GM23338 (cell line): ENCODE data around the gene C1QTNF8. TPM values are rescaled to one million over a fixed set of nuclear protein-coding genes. Genes with fewer than 3 reads are reported as not detected.

ENCODE experiments used
- ATAC-seq: fragments of 200-7000 bp; cut with Tn5 transposase; 3 replicates; pipeline ENCODE4 v1.9.1; 2020
- DNase-seq: peaks from one replicate; pipeline ENCODE4 v3.0.0-alpha.2; 2015; ENCODE audit warnings: low spot score
- H2AFZ ChIP-seq: fragments of 200-600 bp; sonication (generic); 2 replicates; pipeline ENCODE4 v1.8.0; 2016; ENCODE audit warnings: antibody characterized with exemption, mild to moderate bottlenecking, moderate library complexity
- H3F3A ChIP-seq: fragments of 200-600 bp; sonication (generic); replicated peaks from 2 replicates; pipeline ENCODE4 v1.8.0; 2017; ENCODE audit warnings: antibody characterized with exemption, mixed run types, low read depth
- H3K27ac ChIP-seq: fragments of 200-600 bp; sonication (generic); 2 replicates; pipeline ENCODE4 v1.6.1; 2016; ENCODE audit warnings: low read depth
- H3K27me3 ChIP-seq: fragments of 200-600 bp; sonication (generic); 2 replicates; pipeline ENCODE4 v1.8.0; 2016; ENCODE audit warnings: mild to moderate bottlenecking, mixed run types, moderate library complexity; ENCODE audit not compliant: insufficient read depth
- H3K36me3 ChIP-seq: fragments of 200-600 bp; sonication (generic); 2 replicates; pipeline ENCODE4 v1.8.0; 2016; ENCODE audit warnings: mild to moderate bottlenecking; ENCODE audit not compliant: insufficient read depth
- H3K4me1 ChIP-seq: fragments of 200-600 bp; sonication (generic); 2 replicates; pipeline ENCODE4 v1.8.0; 2016; ENCODE audit warnings: mild to moderate bottlenecking, moderate library complexity; ENCODE audit not compliant: insufficient read depth
- H3K4me2 ChIP-seq: fragments of 200-600 bp; sonication (generic); 2 replicates; pipeline ENCODE4 v1.7.1; 2017; ENCODE audit warnings: mixed run types
- H3K4me3 ChIP-seq: fragments of 200-600 bp; sonication (generic); 2 replicates; pipeline ENCODE4 v1.6.1; 2016; ENCODE audit warnings: mixed run types
- H3K79me2 ChIP-seq: fragments of 200-600 bp; sonication (generic); replicated peaks from 2 replicates; pipeline ENCODE4 v1.8.0; 2017; ENCODE audit warnings: mild to moderate bottlenecking; ENCODE audit not compliant: insufficient read depth
- H3K9me2 ChIP-seq: fragments of 200-600 bp; sonication (generic); 2 replicates; pipeline ENCODE4 v1.8.0; 2017; ENCODE audit not compliant: insufficient read depth
- H4K20me1 ChIP-seq: fragments of 200-600 bp; sonication (generic); replicated peaks from 2 replicates; pipeline ENCODE4 v1.8.0; 2017; ENCODE audit warnings: mild to moderate bottlenecking; ENCODE audit not compliant: insufficient read depth
- H3K27ac Mint-ChIP-seq: 2 replicates; pipeline ENCODE4 v1.8.0; 2020; ENCODE audit warnings: inconsistent platforms, mild to moderate bottlenecking, moderate library complexity, mixed read lengths
- H3K27me3 Mint-ChIP-seq: 3 replicates; pipeline ENCODE4 v1.8.0; 2022; ENCODE audit warnings: low read depth, mild to moderate bottlenecking, moderate library complexity, mixed read lengths, inconsistent platforms; ENCODE audit not compliant: insufficient read depth, poor library complexity
- H3K36me3 Mint-ChIP-seq: 3 replicates; pipeline ENCODE4 v1.8.0; 2021; ENCODE audit warnings: low read depth, mild to moderate bottlenecking, inconsistent platforms, moderate library complexity, mixed read lengths
- H3K4me1 Mint-ChIP-seq: 3 replicates; pipeline ENCODE4 v1.8.0; 2020; ENCODE audit warnings: mild to moderate bottlenecking, inconsistent platforms, mixed read lengths
- H3K4me3 Mint-ChIP-seq: 3 replicates; pipeline ENCODE4 v1.8.0; 2021; ENCODE audit warnings: moderate library complexity, mild to moderate bottlenecking, inconsistent platforms, mixed read lengths
- H3K9me3 Mint-ChIP-seq: 3 replicates; pipeline ENCODE4 v1.8.0; 2020; ENCODE audit warnings: moderate library complexity, mild to moderate bottlenecking, inconsistent platforms, mixed read lengths
- CREB1 ChIP-seq: fragments of 250-450 bp; sonication (Bioruptor Pico); IDR thresholded peaks from 2 replicates; pipeline ENCODE4 v1.5.0; 2020; ENCODE audit warnings: low read depth, mild to moderate bottlenecking, moderate library complexity
- CTCF ChIP-seq, 2 experiments: fragments of 200-600 bp in 1 of 2; sonication (generic) in 1 of 2; conservative IDR thresholded peaks; 2 replicates each; pipeline versions ENCODE4 v1.5.1 to v1.6.1; 2016 to 2017; ENCODE audit warnings: antibody characterized with exemption in 2 of 2, low read depth in 2 of 2, mild to moderate bottlenecking in 2 of 2, moderate library complexity in 1 of 2
- ETS1 ChIP-seq: IDR thresholded peaks from 2 replicates; pipeline ENCODE4 v1.6.1; 2016; ENCODE audit warnings: antibody characterized with exemption
- EZH2 ChIP-seq: fragments of 200-600 bp; sonication (generic); IDR thresholded peaks from one replicate; pipeline ENCODE4 v1.8.0; 2017; ENCODE audit warnings: antibody characterized with exemption, mild to moderate bottlenecking, low read depth; ENCODE audit not compliant: unreplicated experiment
- EZH2phosphoT487 ChIP-seq: fragments of 200-600 bp; sonication (generic); IDR thresholded peaks from one replicate; pipeline ENCODE4 v1.8.1; 2018; ENCODE audit warnings: antibody characterized with exemption; ENCODE audit not compliant: unreplicated experiment
- JUNB ChIP-seq: IDR thresholded peaks from one replicate; pipeline ENCODE4 v1.6.1; 2016; ENCODE audit warnings: antibody characterized with exemption; ENCODE audit not compliant: unreplicated experiment
- NANOG ChIP-seq: IDR thresholded peaks from 2 replicates; pipeline ENCODE4 v1.6.1; 2016; ENCODE audit warnings: antibody characterized with exemption, borderline replicate concordance
- REST ChIP-seq: IDR thresholded peaks from one replicate; pipeline ENCODE4 v1.6.1; 2018; ENCODE audit warnings: antibody characterized with exemption; ENCODE audit not compliant: unreplicated experiment
- STAT1 ChIP-seq: IDR thresholded peaks from one replicate; pipeline ENCODE4 v1.6.1; 2016; ENCODE audit warnings: antibody characterized with exemption; ENCODE audit not compliant: unreplicated experiment
- ZNF114 ChIP-seq: fragments of 250-450 bp; sonication (Bioruptor Pico); IDR thresholded peaks from 2 replicates; pipeline ENCODE4 v1.5.0; 2020; ENCODE audit warnings: mild to moderate bottlenecking, moderate library complexity
- ZNF331 ChIP-seq: fragments of 250-450 bp; sonication (Bioruptor Pico); IDR thresholded peaks from 2 replicates; pipeline ENCODE4 v1.5.0; 2020; ENCODE audit warnings: low read depth, mild to moderate bottlenecking, moderate library complexity
- polyA plus RNA-seq: library from polyadenylated mRNA; unstranded; fragments of >200 nt; fragmentation: Nextera tagmentation; extraction: Ambion mirVana; gene quantifications from 2 replicates; pipeline ENCODE4 v1.2.1, GENCODE V29; 2016
- total RNA-seq: library from RNA; depleted of rRNA; stranded (reverse); fragments of >200 nt; shearing (Covaris generic); gene quantifications from 2 replicates; pipeline ENCODE4 v1.2.3, GENCODE V29; 2014

Gene C1QTNF8
- total and polyA plus RNA-seq, 2 experiments from 2014 or later = not detected

GRCh38 chr16:1076801-1077576, 19.1 kb downstream of the C1QTNF8 start (continued):
- TF ChIP-seq REST = no peak
- no peak for TF ChIP-seq EZH2
- no peak for TF ChIP-seq ETS1

- Histone ChIP-seq H3K4me2 (no peak overlapping the region), H3K4me3 (no peak overlapping the region), H3K79me2 (no peaks in the 10 kb centered on the region), H3K27ac (no peak overlapping the region), H3K4me1 (peaks cover 7% of the 10 kb centered on the region; the same call in 1 of the 2 replicates), H3F3A (no peaks in the 10 kb centered on the region), H4K20me1 (no peaks in the 10 kb centered on the region), H3K36me3 (no peaks in the 10 kb centered on the region), H2AFZ (no peak overlapping the region), H3K27me3 (no peaks in the 10 kb centered on the region; the same call in 1 of the 2 replicates), H3K9me2 (no peaks in the 10 kb centered on the region)
- Mint-ChIP-seq H3K27me3 (peaks cover 9% of the 10 kb centered on the region), H3K36me3 (no peaks in the 10 kb centered on the region), H3K27ac (no peak overlapping the region), H3K4me1 (peaks cover 8% of the 10 kb centered on the region; the same call in 2 of the 3 replicates), H3K4me3 (no peak overlapping the region), H3K9me3 (no peaks in the 10 kb centered on the region)
- ATAC-seq (no peak), DNase-seq (no peak)
- no peak for TF ChIP-seq CTCF (conservative IDR thresholded peaks at IDR 0.05; ENCODE audit: low read depth in 2 of 2)
- no peak for TF ChIP-seq ZNF331
- no peak for TF ChIP-seq CREB1
- TF ChIP-seq EZH2phosphoT487 = no peak
- no peak for TF ChIP-seq ETS1
- TF ChIP-seq REST = no peak
- no peak for TF ChIP-seq NANOG
- TF ChIP-seq STAT1 = no peak
- TF ChIP-seq ZNF114 = no peak
- no peak for TF ChIP-seq EZH2
- no peak for TF ChIP-seq JUNB
Measured at GRCh38 chr16:1075546-1075945, 20.5 kb downstream of the C1QTNF8 start.
